Calu3 (cell line): ENCODE data around the gene ANKDD1A. TPM values are rescaled to one million over a fixed set of nuclear protein-coding genes. Genes with fewer than 3 reads are reported as not detected.

Source experiments
- BruUV-seq: library from RNA; stranded (reverse); fragments of 400-500 nt; replicated peaks from 2 replicates; lab custom pipeline; 2021; lab: Mats Ljungman, UMichigan
- CTCF ChIA-PET: fragments of 300-600 bp; sonication (Branson Sonifier 250); formaldehyde crosslinking; loops from one replicate; lab custom pipeline; 2022; ENCODE audit warnings: antibody characterized with exemption; lab: Charles Lee
- DNase-seq: peaks from one replicate; pipeline ENCODE4 v3.0.0; 2022
- H3K27ac Mint-ChIP-seq: one replicate; pipeline ENCODE4 v1.8.0; 2022; ENCODE audit warnings: mixed read lengths; ENCODE audit not compliant: unreplicated experiment
- H3K27me3 Mint-ChIP-seq: one replicate; pipeline ENCODE4 v1.8.0; 2022; ENCODE audit warnings: mixed read lengths; ENCODE audit not compliant: unreplicated experiment
- H3K36me3 Mint-ChIP-seq: one replicate; pipeline ENCODE4 v1.8.0; 2022; ENCODE audit warnings: mild to moderate bottlenecking, moderate library complexity, mixed read lengths; ENCODE audit not compliant: insufficient read depth, unreplicated experiment
- H3K4me1 Mint-ChIP-seq: one replicate; pipeline ENCODE4 v1.8.0; 2022; ENCODE audit warnings: mild to moderate bottlenecking, low read depth, mixed read lengths; ENCODE audit not compliant: unreplicated experiment
- H3K4me3 Mint-ChIP-seq: one replicate; pipeline ENCODE4 v1.8.0; 2022; ENCODE audit warnings: mild to moderate bottlenecking, low read depth, moderate library complexity, mixed read lengths; ENCODE audit not compliant: unreplicated experiment
- H3K9me3 Mint-ChIP-seq: one replicate; pipeline ENCODE4 v1.8.0; 2022; ENCODE audit warnings: low read depth, mixed read lengths; ENCODE audit not compliant: unreplicated experiment
- CTCF ChIP-seq: fragments of 200-600 bp; IDR thresholded peaks from one replicate; pipeline ENCODE4 v1.8.0; 2022; ENCODE audit warnings: antibody characterized with exemption; ENCODE audit not compliant: unreplicated experiment
- intact Hi-C: fragments of 100-400 bp; cut with micrococcal nuclease; formaldehyde crosslinking; loops from one replicate; pipeline ENCODE4 v1.10.0; 2022; ENCODE audit not compliant: unreplicated experiment
- total RNA-seq: library from RNA; stranded (reverse); gene quantifications from 2 replicates; pipeline ENCODE4 v1.2.3, GENCODE V29; 2022

ANKDD1A gene
- total RNA-seq, 1 experiment from 2014 or later, result 0.42 TPM

- DNase-seq, result no peak
Observed at GRCh38 chr15:64942356-64942755, 30.7 kb downstream of the ANKDD1A start.

GRCh38 chr15:64943512-64944225 is 32.0 kb downstream of the ANKDD1A start:
- no TSS peak for BruUV-seq
- Mint-ChIP-seq H3K36me3 (peaks cover 6% of the 10 kb centered on the region), H3K4me1 (peaks cover 1% of the 10 kb centered on the region), H3K27ac (no peak overlapping the region), H3K4me3 (no peak overlapping the region), H3K27me3 (no peaks in the 10 kb centered on the region), H3K9me3 (no peaks in the 10 kb centered on the region)
- CTCF ChIA-PET, result no interaction called here
- no peak for DNase-seq
- TF ChIP-seq CTCF, result no peak
- intact Hi-C loops, result no loop called here

More at GRCh38 chr15:64942356-64942755, 30.7 kb downstream of the ANKDD1A start:
- Mint-ChIP-seq H3K27me3 (no peaks in the 10 kb centered on the region), H3K36me3 (peaks cover 6% of the 10 kb centered on the region), H3K4me1 (peaks cover 13% of the 10 kb centered on the region), H3K4me3 (no peak overlapping the region), H3K9me3 (no peaks in the 10 kb centered on the region), H3K27ac (no peak overlapping the region)
- TF ChIP-seq CTCF, result no peak
- intact Hi-C loops, result no loop called here
- no TSS peak for BruUV-seq
- CTCF ChIA-PET, result interaction anchor here (0.5 kb wide), 2 partner anchors 26 to 107 kb away, joined by 3 read pairs; no protein-coding TSS in a partner anchor

GRCh38 chr15:64944961-64945360 is 33.3 kb downstream of the ANKDD1A start:
- BruUV-seq, result no TSS peak
- no peak for TF ChIP-seq CTCF
- CTCF ChIA-PET, result no interaction called here
- Mint-ChIP-seq H3K27ac (no peak overlapping the region), H3K27me3 (no peaks in the 10 kb centered on the region), H3K9me3 (no peaks in the 10 kb centered on the region), H3K4me1 (no peaks in the 10 kb centered on the region), H3K36me3 (peaks cover 6% of the 10 kb centered on the region), H3K4me3 (no peak overlapping the region)
- DNase-seq, result no peak
- intact Hi-C loops, result no loop called here

GRCh38 chr15:64947211-64947610 is 35.5 kb downstream of the ANKDD1A start:
- Mint-ChIP-seq H3K4me3 (no peak overlapping the region), H3K36me3 (peaks cover 6% of the 10 kb centered on the region), H3K4me1 (peaks cover 6% of the 10 kb centered on the region), H3K27ac (no peak overlapping the region), H3K27me3 (no peaks in the 10 kb centered on the region), H3K9me3 (peaks cover 7% of the 10 kb centered on the region)
- CTCF ChIA-PET, result no interaction called here
- no TSS peak for BruUV-seq
- TF ChIP-seq CTCF, result no peak
- no peak for DNase-seq
- intact Hi-C loops, result no loop called here
